Measurements from ENCODE around the gene SLC25A51.
"Not testable (repeated sequence)": the region's sequence is repeated elsewhere in the genome, so short reads cannot be mapped to it uniquely, and the experiment has no call there.

SLC25A51 gene

GRCh38 chr9:37919956-37920335 is 16.0 kb upstream of the SLC25A51 start:
- Histone ChIP-seq H3K4me1 (ENCODE audit: insufficient read depth, low read length) (peaks cover 16% of the 10 kb centered on the region; the same call in 1 of the 2 replicates), H3K9ac (ENCODE audit: low read depth, low read length) (no peak overlapping the region), H3K36me3 (ENCODE audit: insufficient read depth, low read length) (no peaks in the 10 kb centered on the region; the same call in 1 of the 2 replicates), H3K9me3 (ENCODE audit: control insufficient read depth, insufficient read depth, low read length) (no peaks in the 10 kb centered on the region)

DNA sequence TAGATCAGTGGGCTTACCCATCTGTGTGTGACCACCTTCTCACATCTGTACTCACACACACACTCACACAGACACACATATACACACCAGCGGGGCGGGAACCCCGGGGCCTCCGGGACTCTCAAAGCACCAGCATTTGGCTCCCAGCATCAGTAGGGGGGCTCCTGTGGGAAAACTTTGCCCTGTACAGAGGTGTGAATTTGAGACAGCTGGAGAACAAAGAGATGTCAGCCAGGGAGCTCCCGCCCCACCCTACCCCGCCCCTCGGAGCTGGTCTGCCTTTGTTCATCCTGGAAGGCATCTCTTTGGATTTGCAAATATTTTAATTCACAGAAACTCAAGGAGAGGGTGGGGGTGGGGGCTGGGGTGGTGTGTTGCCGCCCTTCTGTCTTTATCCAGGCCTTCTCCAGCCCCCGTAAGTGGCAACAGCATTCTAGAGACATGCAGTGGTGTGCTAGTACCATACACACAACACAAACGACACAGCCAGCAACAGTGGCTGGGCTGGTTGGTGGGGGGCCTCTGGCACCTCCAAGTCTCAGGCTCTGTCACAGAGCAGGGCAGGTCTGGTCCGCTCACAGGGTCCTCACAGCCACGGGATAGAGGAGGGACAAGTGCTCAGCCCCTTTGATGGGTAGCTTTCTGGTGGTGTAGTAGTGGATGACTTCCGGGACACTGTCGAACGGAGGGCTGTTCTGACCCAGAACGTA is 15.5 kb upstream of the SLC25A51 start:
- Histone ChIP-seq H3K36me3 (ENCODE audit: insufficient read depth, low read length) (no peaks in the 10 kb centered on the region; the same call in 1 of the 2 replicates), H3K9ac (ENCODE audit: low read depth, low read length) (no peak overlapping the region), H3K4me1 (ENCODE audit: insufficient read depth, low read length) (peaks cover 16% of the 10 kb centered on the region; the same call in 1 of the 2 replicates), H3K9me3 (ENCODE audit: control insufficient read depth, insufficient read depth, low read length) (no peaks in the 10 kb centered on the region)

GRCh38 chr9:37918665-37919170 is 14.8 kb upstream of the SLC25A51 start:
- Histone ChIP-seq H3K4me1 (ENCODE audit: insufficient read depth, low read length) (peaks cover 16% of the 10 kb centered on the region; the same call in 1 of the 2 replicates), H3K9ac (ENCODE audit: low read depth, low read length) (no peak overlapping the region), H3K36me3 (ENCODE audit: insufficient read depth, low read length) (no peaks in the 10 kb centered on the region; the same call in 1 of the 2 replicates), H3K9me3 (ENCODE audit: control insufficient read depth, insufficient read depth, low read length) (no peaks in the 10 kb centered on the region)

- Histone ChIP-seq H3K9ac (ENCODE audit: low read depth, low read length) (no peak overlapping the region), H3K36me3 (ENCODE audit: insufficient read depth, low read length) (no peaks in the 10 kb centered on the region; the same call in 1 of the 2 replicates), H3K4me1 (ENCODE audit: insufficient read depth, low read length) (peaks cover 15% of the 10 kb centered on the region; the same call in 1 of the 2 replicates), H3K9me3 (ENCODE audit: control insufficient read depth, insufficient read depth, low read length) (no peaks in the 10 kb centered on the region)
Observed at GRCh38 chr9:37917801-37918664, 14.1 kb upstream of the SLC25A51 start.

GRCh38 chr9:37917313-37917731 is 13.4 kb upstream of the SLC25A51 start:
- H3K9ac ChIP-seq (ENCODE audit: low read depth, low read length): no peak overlapping the region
- H3K9me3 ChIP-seq (ENCODE audit: control insufficient read depth, insufficient read depth, low read length): no peaks in the 10 kb centered on the region
- H3K36me3 ChIP-seq (ENCODE audit: insufficient read depth, low read length): no peaks in the 10 kb centered on the region; the same call in 1 of the 2 replicates

GRCh38 chr9:37916471-37917312 is 12.8 kb upstream of the SLC25A51 start:
- H3K4me1 ChIP-seq (ENCODE audit: insufficient read depth, low read length): peaks cover 11% of the 10 kb centered on the region; the same call in 1 of the 2 replicates
- no peaks in the 10 kb centered on the region for H3K9me3 ChIP-seq (ENCODE audit: control insufficient read depth, insufficient read depth, low read length)
- no peak overlapping the region for H3K9ac ChIP-seq (ENCODE audit: low read depth, low read length)
- H3K36me3 ChIP-seq (ENCODE audit: insufficient read depth, low read length): no peaks in the 10 kb centered on the region; the same call in 1 of the 2 replicates

More at GRCh38 chr9:37917313-37917731, 13.4 kb upstream of the SLC25A51 start:
- peaks cover 12% of the 10 kb centered on the region; the same call in 1 of the 2 replicates for H3K4me1 ChIP-seq (ENCODE audit: insufficient read depth, low read length)

GRCh38 chr9:37915911-37916470 is 12.1 kb upstream of the SLC25A51 start:
- Histone ChIP-seq H3K4me1 (ENCODE audit: insufficient read depth, low read length) (peaks cover 6% of the 10 kb centered on the region; the same call in 1 of the 2 replicates), H3K9me3 (ENCODE audit: control insufficient read depth, insufficient read depth, low read length) (no peaks in the 10 kb centered on the region), H3K9ac (ENCODE audit: low read depth, low read length) (no peak overlapping the region), H3K36me3 (ENCODE audit: insufficient read depth, low read length) (no peaks in the 10 kb centered on the region; the same call in 1 of the 2 replicates)

DNA sequence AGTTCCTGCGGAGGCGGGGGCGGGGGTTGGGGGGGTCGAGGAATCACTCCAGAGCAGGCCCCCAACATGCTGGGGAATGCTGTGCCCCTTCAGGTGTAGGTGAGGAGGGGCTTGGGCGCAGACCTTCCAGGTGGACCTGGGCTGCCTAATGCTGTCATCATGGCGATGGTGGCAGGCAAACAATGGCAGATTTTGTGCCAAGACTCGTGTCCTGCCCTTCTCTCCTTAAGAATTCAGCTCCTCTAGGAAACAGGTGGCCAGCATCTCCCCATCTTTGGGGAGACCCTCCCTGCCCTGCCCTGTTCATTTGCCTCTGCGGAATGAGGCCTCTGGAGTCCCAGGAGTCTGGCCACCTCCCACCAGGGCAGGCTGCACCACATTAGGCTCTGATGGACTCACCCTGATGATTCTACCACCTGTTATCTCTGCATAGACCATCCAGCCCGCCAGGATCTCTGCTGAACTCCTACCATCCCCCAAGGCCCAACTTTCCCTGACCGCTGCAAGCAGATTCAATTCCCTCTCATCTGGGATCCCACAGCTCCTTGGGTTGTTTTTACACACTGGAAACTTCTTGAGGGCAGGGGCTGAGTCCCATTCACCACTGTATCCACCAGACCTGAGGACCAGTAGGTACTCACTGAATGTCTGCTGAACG is 10.9 kb upstream of the SLC25A51 start:
- H3K4me1 ChIP-seq (ENCODE audit: insufficient read depth, low read length): no peaks in the 10 kb centered on the region
- no peaks in the 10 kb centered on the region; the same call in 1 of the 2 replicates for H3K36me3 ChIP-seq (ENCODE audit: insufficient read depth, low read length)
- no peak overlapping the region for H3K9ac ChIP-seq (ENCODE audit: low read depth, low read length)
- H3K9me3 ChIP-seq (ENCODE audit: control insufficient read depth, insufficient read depth, low read length): no peaks in the 10 kb centered on the region

DNA sequence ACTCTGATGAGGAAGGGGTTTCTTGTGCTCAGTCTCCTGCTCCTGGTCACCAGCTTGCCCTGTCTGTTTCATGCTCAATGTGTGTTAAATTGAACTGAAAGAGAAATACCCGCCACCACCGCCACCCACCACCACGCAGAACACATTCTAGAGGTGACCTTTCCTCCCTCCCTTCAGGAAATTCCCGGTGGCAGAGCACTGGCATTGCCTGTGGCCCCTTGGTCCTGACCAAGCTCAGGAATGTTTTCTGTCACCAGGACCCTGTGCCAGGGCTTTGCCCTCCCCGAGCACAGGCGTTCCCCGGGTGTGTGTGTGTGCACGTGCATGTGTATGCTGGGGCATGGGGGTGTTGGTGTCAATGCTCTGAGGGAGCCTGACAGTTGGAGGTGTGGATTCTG is 10.2 kb upstream of the SLC25A51 start:
- Histone ChIP-seq H3K4me1 (ENCODE audit: insufficient read depth, low read length) (no peaks in the 10 kb centered on the region), H3K9me3 (ENCODE audit: control insufficient read depth, insufficient read depth, low read length) (no peaks in the 10 kb centered on the region), H3K36me3 (ENCODE audit: insufficient read depth, low read length) (no peaks in the 10 kb centered on the region; the same call in 1 of the 2 replicates), H3K9ac (ENCODE audit: low read depth, low read length) (no peak overlapping the region)

GRCh38 chr9:37913480-37914153 is 9.7 kb upstream of the SLC25A51 start:
- Histone ChIP-seq H3K4me1 (ENCODE audit: insufficient read depth, low read length) (no peaks in the 10 kb centered on the region), H3K9ac (ENCODE audit: low read depth, low read length) (no peak overlapping the region), H3K9me3 (ENCODE audit: control insufficient read depth, insufficient read depth, low read length) (no peaks in the 10 kb centered on the region), H3K36me3 (ENCODE audit: insufficient read depth, low read length) (no peaks in the 10 kb centered on the region; the same call in 1 of the 2 replicates)

DNA sequence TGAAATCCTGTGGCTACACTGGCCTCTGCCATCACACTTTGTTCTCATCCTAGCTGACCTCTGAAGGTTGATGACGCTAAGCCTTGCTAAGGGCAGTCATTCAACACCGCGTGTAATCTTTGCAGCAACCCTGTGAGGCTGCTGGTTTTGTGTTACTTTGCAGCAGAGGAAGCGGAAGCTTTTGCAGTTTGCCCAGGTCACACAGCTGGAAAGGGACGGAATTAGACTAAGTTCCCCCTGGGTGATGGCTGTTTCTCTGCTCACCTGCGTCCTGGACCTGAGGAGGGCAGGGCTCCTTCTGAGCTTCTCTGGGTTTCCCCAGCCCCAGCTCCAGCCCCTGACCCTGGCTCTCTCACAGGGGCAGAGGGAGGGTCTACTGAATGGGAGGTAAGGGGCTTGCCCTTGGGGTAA is 7.3 kb upstream of the SLC25A51 start:
- Histone ChIP-seq H3K9me3 (ENCODE audit: control insufficient read depth, insufficient read depth, low read length) (no peaks in the 10 kb centered on the region), H3K9ac (ENCODE audit: low read depth, low read length) (no peak overlapping the region), H3K36me3 (ENCODE audit: insufficient read depth, low read length) (no peaks in the 10 kb centered on the region; the same call in 1 of the 2 replicates), H3K4me1 (ENCODE audit: insufficient read depth, low read length) (no peaks in the 10 kb centered on the region)

- no peak overlapping the region for H3K9ac ChIP-seq (ENCODE audit: low read depth, low read length)
- no peaks in the 10 kb centered on the region for H3K36me3 ChIP-seq (ENCODE audit: insufficient read depth, low read length)
- H3K4me1 ChIP-seq (ENCODE audit: insufficient read depth, low read length): no peaks in the 10 kb centered on the region; the same call in 1 of the 2 replicates
Observed at GRCh38 chr9:37910271-37910670, 6.3 kb upstream of the SLC25A51 start.

DNA sequence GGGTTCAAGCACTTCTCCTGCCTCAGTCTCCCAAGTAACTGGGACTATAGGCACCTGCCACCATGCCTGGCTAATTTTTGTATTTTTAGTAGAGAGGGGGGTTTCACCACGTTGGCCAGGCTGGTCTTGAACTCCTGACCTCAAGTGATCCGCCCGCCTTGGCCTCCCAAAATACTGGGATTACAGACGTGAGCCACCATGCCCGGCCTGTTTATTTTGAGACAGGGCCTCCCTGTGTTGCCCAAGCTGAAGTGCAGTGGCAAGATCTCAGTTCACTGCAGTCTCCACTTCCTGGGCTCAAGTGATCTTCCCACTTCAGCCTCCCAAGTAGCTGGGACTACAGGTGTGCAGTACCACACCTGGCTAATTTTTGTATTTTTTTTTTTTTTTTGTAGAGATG is 5.9 kb upstream of the SLC25A51 start:
- H3K9ac ChIP-seq (ENCODE audit: low read depth, low read length): not testable (repeated sequence)

More at GRCh38 chr9:37910271-37910670, 6.3 kb upstream of the SLC25A51 start:
- H3K9me3 ChIP-seq (ENCODE audit: control insufficient read depth, insufficient read depth, low read length): no peaks in the 10 kb centered on the region

More for the DNA sequence above, 5.9 kb upstream of the SLC25A51 start:
- H3K9me3 ChIP-seq (ENCODE audit: control insufficient read depth, insufficient read depth, low read length); H3K4me1 ChIP-seq (ENCODE audit: insufficient read depth, low read length); H3K36me3 ChIP-seq (ENCODE audit: insufficient read depth, low read length): not testable (repeated sequence)

Data from ES-I3 (cell line).